B cell (primary cell): ENCODE measurements around the gene TPO.

Experiments
- EZH2 ChIP-seq: IDR thresholded peaks from 2 replicates; pipeline ENCODE4 v1.6.1; 2012; ENCODE audit warnings: borderline replicate concordance, low read depth, mild to moderate bottlenecking, moderate library complexity, low read length; ENCODE audit not compliant: insufficient read depth, poor library complexity, severe bottlenecking
- TF ChIP-seq, protein P1 (sequence below): fragments of 200-600 bp; IDR thresholded peaks from one replicate; pipeline ENCODE4 v1.8.0; 2022; ENCODE audit warnings: antibody characterized with exemption, mild to moderate bottlenecking

DNA sequence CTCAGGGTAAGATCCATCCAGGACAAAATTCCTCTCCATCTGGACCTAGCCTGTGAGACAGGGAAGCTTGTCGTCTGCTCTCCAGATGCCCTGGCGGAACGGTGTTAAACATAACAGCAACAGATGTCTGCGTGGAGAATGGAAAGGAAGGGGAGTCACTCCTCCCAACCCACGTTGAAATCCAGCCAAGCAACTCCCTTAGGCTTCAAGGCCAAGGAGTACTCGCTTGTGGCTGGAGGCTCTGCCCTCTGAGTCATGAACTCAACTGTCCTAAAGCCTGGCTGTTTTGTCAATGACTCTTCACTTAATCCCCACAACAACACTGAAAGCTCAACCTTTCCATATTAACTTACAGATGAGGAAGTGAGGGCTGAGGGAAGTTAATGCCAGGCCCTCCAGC lies 42.2 kb downstream of the TPO start:
- TF ChIP-seq, protein P1, sequence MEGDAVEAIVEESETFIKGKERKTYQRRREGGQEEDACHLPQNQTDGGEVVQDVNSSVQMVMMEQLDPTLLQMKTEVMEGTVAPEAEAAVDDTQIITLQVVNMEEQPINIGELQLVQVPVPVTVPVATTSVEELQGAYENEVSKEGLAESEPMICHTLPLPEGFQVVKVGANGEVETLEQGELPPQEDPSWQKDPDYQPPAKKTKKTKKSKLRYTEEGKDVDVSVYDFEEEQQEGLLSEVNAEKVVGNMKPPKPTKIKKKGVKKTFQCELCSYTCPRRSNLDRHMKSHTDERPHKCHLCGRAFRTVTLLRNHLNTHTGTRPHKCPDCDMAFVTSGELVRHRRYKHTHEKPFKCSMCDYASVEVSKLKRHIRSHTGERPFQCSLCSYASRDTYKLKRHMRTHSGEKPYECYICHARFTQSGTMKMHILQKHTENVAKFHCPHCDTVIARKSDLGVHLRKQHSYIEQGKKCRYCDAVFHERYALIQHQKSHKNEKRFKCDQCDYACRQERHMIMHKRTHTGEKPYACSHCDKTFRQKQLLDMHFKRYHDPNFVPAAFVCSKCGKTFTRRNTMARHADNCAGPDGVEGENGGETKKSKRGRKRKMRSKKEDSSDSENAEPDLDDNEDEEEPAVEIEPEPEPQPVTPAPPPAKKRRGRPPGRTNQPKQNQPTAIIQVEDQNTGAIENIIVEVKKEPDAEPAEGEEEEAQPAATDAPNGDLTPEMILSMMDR: no peak
- no peak for TF ChIP-seq EZH2
